ENCODE results near the gene CD209. TPM values are rescaled to one million over a fixed set of nuclear protein-coding genes. Genes with fewer than 3 reads are reported as not detected.

CD209 gene
- total and polyA plus RNA-seq, 2 experiments from 2014 or later = 0.35 TPM; not detected in 1

GRCh38 chr19:7720351-7720750, 27.0 kb downstream of the CD209 start (continued):
- no peak for TF ChIP-seq CTCF (conservative IDR thresholded peaks at IDR 0.05; ENCODE audit: low read depth in 2 of 2)

DNA sequence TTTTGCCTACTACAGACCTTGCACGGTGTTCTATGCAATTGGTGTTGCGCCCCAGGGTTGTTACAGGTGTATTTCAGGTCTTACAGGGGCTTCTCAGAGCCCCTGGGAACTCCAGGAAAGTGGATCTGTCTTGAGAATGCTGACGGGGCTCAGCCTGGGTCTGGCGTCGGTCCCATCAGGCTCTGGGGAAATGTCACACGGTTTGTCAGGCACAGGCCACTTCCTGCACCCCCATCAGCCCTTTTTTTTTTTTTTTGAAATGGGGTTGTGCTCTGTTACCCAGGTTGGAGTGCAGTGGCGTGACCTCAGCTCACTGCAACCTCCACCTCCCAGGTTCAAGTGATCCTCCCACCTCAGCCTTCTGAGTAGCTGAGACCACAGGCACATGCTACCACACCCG, 28.7 kb downstream of the CD209 start:
- DNase-seq (ENCODE audit: low spot score) (no peak), ATAC-seq (no peak)
- H3K27me3 ChIP-seq (ENCODE audit: insufficient read depth) = no peaks in the 10 kb centered on the region
- Mint-ChIP-seq H3K36me3 (ENCODE audit: low read depth) (no peaks in the 10 kb centered on the region), H3K4me3 (no peak overlapping the region), H3K27me3 (ENCODE audit: insufficient read depth, low read depth, poor library complexity) (peaks cover 3% of the 10 kb centered on the region), H3K27ac (no peak overlapping the region), H3K9me3 (no peaks in the 10 kb centered on the region; the same call in 2 of the 3 replicates), H3K4me1 (no peaks in the 10 kb centered on the region)
- no peaks in the 10 kb centered on the region for H3K4me1 ChIP-seq (ENCODE audit: insufficient read depth)
- no peak for TF ChIP-seq POLR2AphosphoS5 (IDR thresholded peaks at IDR 0.05; ENCODE audit: low read depth)
- TF ChIP-seq NANOG (IDR thresholded peaks at IDR 0.05; ENCODE audit: borderline replicate concordance) = no peak
- TF ChIP-seq, protein P1, sequence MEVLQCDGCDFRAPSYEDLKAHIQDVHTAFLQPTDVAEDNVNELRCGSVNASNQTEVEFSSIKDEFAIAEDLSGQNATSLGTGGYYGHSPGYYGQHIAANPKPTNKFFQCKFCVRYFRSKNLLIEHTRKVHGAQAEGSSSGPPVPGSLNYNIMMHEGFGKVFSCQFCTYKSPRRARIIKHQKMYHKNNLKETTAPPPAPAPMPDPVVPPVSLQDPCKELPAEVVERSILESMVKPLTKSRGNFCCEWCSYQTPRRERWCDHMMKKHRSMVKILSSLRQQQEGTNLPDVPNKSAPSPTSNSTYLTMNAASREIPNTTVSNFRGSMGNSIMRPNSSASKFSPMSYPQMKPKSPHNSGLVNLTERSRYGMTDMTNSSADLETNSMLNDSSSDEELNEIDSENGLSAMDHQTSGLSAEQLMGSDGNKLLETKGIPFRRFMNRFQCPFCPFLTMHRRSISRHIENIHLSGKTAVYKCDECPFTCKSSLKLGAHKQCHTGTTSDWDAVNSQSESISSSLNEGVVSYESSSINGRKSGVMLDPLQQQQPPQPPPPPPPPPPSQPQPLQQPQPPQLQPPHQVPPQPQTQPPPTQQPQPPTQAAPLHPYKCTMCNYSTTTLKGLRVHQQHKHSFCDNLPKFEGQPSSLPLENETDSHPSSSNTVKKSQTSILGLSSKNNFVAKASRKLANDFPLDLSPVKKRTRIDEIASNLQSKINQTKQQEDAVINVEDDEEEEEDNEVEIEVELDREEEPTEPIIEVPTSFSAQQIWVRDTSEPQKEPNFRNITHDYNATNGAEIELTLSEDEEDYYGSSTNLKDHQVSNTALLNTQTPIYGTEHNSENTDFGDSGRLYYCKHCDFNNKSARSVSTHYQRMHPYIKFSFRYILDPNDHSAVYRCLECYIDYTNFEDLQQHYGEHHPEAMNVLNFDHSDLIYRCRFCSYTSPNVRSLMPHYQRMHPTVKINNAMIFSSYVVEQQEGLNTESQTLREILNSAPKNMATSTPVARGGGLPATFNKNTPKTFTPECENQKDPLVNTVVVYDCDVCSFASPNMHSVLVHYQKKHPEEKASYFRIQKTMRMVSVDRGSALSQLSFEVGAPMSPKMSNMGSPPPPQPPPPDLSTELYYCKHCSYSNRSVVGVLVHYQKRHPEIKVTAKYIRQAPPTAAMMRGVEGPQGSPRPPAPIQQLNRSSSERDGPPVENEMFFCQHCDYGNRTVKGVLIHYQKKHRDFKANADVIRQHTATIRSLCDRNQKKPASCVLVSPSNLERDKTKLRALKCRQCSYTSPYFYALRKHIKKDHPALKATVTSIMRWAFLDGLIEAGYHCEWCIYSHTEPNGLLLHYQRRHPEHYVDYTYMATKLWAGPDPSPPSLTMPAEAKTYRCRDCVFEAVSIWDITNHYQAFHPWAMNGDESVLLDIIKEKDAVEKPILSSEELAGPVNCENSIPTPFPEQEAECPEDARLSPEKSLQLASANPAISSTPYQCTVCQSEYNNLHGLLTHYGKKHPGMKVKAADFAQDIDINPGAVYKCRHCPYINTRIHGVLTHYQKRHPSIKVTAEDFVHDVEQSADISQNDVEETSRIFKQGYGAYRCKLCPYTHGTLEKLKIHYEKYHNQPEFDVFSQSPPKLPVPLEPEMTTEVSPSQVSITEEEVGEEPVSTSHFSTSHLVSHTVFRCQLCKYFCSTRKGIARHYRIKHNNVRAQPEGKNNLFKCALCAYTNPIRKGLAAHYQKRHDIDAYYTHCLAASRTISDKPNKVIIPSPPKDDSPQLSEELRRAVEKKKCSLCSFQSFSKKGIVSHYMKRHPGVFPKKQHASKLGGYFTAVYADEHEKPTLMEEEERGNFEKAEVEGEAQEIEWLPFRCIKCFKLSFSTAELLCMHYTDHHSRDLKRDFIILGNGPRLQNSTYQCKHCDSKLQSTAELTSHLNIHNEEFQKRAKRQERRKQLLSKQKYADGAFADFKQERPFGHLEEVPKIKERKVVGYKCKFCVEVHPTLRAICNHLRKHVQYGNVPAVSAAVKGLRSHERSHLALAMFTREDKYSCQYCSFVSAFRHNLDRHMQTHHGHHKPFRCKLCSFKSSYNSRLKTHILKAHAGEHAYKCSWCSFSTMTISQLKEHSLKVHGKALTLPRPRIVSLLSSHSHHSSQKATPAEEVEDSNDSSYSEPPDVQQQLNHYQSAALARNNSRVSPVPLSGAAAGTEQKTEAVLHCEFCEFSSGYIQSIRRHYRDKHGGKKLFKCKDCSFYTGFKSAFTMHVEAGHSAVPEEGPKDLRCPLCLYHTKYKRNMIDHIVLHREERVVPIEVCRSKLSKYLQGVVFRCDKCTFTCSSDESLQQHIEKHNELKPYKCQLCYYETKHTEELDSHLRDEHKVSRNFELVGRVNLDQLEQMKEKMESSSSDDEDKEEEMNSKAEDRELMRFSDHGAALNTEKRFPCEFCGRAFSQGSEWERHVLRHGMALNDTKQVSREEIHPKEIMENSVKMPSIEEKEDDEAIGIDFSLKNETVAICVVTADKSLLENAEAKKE (CRISPR knock-in tag; IDR thresholded peaks at IDR 0.05) = no peak
- TF ChIP-seq ZNF114 (CRISPR knock-in tag; IDR thresholded peaks at IDR 0.05) = no peak
- TF ChIP-seq EZH2phosphoT487 (IDR thresholded peaks at IDR 0.05; ENCODE audit: unreplicated experiment) = no peak
- TF ChIP-seq ETS1 (IDR thresholded peaks at IDR 0.05) = no peak
- H2AFZ ChIP-seq = no peak overlapping the region
- no peaks in the 10 kb centered on the region for H4K20me1 ChIP-seq (replicated peaks; ENCODE audit: insufficient read depth)
- H3K4me2 ChIP-seq = no peak overlapping the region
- H3K79me2 ChIP-seq (replicated peaks; ENCODE audit: insufficient read depth) = no peaks in the 10 kb centered on the region
- H3F3A ChIP-seq (replicated peaks; ENCODE audit: low read depth) = no peaks in the 10 kb centered on the region
- no peaks in the 10 kb centered on the region for H3K36me3 ChIP-seq (ENCODE audit: insufficient read depth)
- no peak overlapping the region for H3K4me3 ChIP-seq
- H3K9me2 ChIP-seq (ENCODE audit: insufficient read depth) = no peaks in the 10 kb centered on the region
- H3K27ac ChIP-seq (ENCODE audit: low read depth) = no peak overlapping the region

Measured in GM23338 (cell line).